HL-60/S4 (cell line): Measurements from ENCODE around the gene SRGAP2B.
"Not testable (repeated sequence)": the region's sequence is repeated elsewhere in the genome, so short reads cannot be mapped to it uniquely, and the experiment has no call there.

Source experiments
- in situ Hi-C: fragments of 300-500 bp; cut with MboI; formaldehyde crosslinking; loops from 2 replicates; pipeline ENCODE4 v1.14.3; 2022; ENCODE audit warnings: low sequenced_read_pairs

SRGAP2B gene

GRCh38 chr1:144960929-144961488 is 134.1 kb downstream of the SRGAP2B start:
- in situ Hi-C loops = not testable (repeated sequence)

- in situ Hi-C loops = not testable (repeated sequence)
Measured at GRCh38 chr1:144948390-144948789, 146.7 kb downstream of the SRGAP2B start.

GRCh38 chr1:144947495-144947894 is 147.6 kb downstream of the SRGAP2B start:
- in situ Hi-C loops = not testable (repeated sequence)

- in situ Hi-C loops = not testable (repeated sequence)
Measured at GRCh38 chr1:144946525-144947480, 148.3 kb downstream of the SRGAP2B start.

GRCh38 chr1:144941710-144942109 is 153.4 kb downstream of the SRGAP2B start:
- in situ Hi-C loops = not testable (repeated sequence)

- in situ Hi-C loops = not testable (repeated sequence)
Measured at GRCh38 chr1:144940054-144940453, 155.1 kb downstream of the SRGAP2B start.

GRCh38 chr1:144938627-144939026 is 156.5 kb downstream of the SRGAP2B start:
- in situ Hi-C loops = not testable (repeated sequence)

GRCh38 chr1:144936186-144936732 is 158.9 kb downstream of the SRGAP2B start:
- in situ Hi-C loops = not testable (repeated sequence)

- in situ Hi-C loops = not testable (repeated sequence)
Measured at GRCh38 chr1:144935310-144935709, 159.8 kb downstream of the SRGAP2B start.

- in situ Hi-C loops = not testable (repeated sequence)
Measured at GRCh38 chr1:144933014-144933413, 162.1 kb downstream of the SRGAP2B start.

- in situ Hi-C loops = not testable (repeated sequence)
Measured at GRCh38 chr1:144932153-144932552, 163.0 kb downstream of the SRGAP2B start.

- in situ Hi-C loops = not testable (repeated sequence)
Measured at GRCh38 chr1:144931553-144931952, 163.6 kb downstream of the SRGAP2B start.

- in situ Hi-C loops = not testable (repeated sequence)
Measured at GRCh38 chr1:144930085-144930777, 164.9 kb downstream of the SRGAP2B start.

- in situ Hi-C loops = not testable (repeated sequence)
Measured at GRCh38 chr1:144927292-144927691, 167.8 kb downstream of the SRGAP2B start.

GRCh38 chr1:144923640-144924039 is 171.5 kb downstream of the SRGAP2B start:
- in situ Hi-C loops = not testable (repeated sequence)

GRCh38 chr1:144922785-144923184 is 172.3 kb downstream of the SRGAP2B start:
- in situ Hi-C loops = not testable (repeated sequence)

- in situ Hi-C loops = not testable (repeated sequence)
Measured at GRCh38 chr1:144919106-144919505, 176.0 kb downstream of the SRGAP2B start.

GRCh38 chr1:144918027-144918603 is 177.0 kb downstream of the SRGAP2B start:
- in situ Hi-C loops = not testable (repeated sequence)

GRCh38 chr1:144917154-144918026 is 177.7 kb downstream of the SRGAP2B start:
- in situ Hi-C loops = not testable (repeated sequence)
